ENCODE data around the gene PKP4. TPM values are rescaled to one million over a fixed set of nuclear protein-coding genes. Genes with fewer than 3 reads are reported as not detected.
A peak's percentile ranks its signal among the peaks of the same experiment; 100 is the strongest.

The PKP4 gene
- total RNA-seq, 1 experiment from 2014 or later = 67.7 TPM

DNA sequence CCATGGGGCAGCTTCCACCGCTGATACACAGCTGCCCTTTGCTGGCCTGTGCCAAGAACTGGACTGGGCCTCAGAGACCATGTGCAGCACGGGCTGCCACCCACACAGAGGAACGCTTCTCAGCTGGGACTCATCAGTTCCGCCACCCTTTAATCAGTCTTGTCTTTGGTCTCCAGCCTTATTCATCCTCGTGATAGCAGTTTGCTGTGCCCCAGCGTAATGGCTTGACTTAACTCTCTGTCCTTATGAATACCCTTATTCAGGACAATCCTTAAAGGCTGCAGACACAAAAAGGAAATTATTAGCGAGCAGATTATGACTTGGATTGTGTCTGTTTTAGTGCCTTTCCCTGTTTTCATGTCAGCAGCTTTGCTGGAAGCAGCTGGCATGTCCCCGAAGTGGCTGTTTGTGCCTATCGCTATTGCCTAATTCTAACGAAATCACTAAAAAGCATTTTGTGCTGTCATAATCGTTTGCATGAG is 229.5 kb downstream of the PKP4 start:
- Histone ChIP-seq H3K36me3 (ENCODE audit: insufficient read depth, low read length, poor library complexity, severe bottlenecking) (no peaks in the 10 kb centered on the region), H3K4me3 (ENCODE audit: low read depth, low read length, poor library complexity, severe bottlenecking) (no peak overlapping the region), H3K4me1 (ENCODE audit: insufficient read depth, low read length, poor library complexity, severe bottlenecking) (no peaks in the 10 kb centered on the region), H3K27ac (ENCODE audit: low read depth, low read length, poor library complexity, severe bottlenecking) (no peak overlapping the region), H3K9me3 (ENCODE audit: low read depth, low read length, poor library complexity, severe bottlenecking) (no peaks in the 10 kb centered on the region), H3K27me3 (replicated peaks; ENCODE audit: insufficient read depth, low read depth, low read length, poor library complexity) (no peaks in the 10 kb centered on the region)
- TF ChIP-seq, protein P1, sequence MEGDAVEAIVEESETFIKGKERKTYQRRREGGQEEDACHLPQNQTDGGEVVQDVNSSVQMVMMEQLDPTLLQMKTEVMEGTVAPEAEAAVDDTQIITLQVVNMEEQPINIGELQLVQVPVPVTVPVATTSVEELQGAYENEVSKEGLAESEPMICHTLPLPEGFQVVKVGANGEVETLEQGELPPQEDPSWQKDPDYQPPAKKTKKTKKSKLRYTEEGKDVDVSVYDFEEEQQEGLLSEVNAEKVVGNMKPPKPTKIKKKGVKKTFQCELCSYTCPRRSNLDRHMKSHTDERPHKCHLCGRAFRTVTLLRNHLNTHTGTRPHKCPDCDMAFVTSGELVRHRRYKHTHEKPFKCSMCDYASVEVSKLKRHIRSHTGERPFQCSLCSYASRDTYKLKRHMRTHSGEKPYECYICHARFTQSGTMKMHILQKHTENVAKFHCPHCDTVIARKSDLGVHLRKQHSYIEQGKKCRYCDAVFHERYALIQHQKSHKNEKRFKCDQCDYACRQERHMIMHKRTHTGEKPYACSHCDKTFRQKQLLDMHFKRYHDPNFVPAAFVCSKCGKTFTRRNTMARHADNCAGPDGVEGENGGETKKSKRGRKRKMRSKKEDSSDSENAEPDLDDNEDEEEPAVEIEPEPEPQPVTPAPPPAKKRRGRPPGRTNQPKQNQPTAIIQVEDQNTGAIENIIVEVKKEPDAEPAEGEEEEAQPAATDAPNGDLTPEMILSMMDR (conservative IDR thresholded peaks at IDR 0.05; ENCODE audit: low read depth, low read length) = no peak
- TF ChIP-seq EZH2 (IDR thresholded peaks at IDR 0.05; ENCODE audit: borderline replicate concordance, low read depth, low read length, poor library complexity, severe bottlenecking) = no peak
- CTCF ChIA-PET = no interaction called here
- POLR2A ChIA-PET (ENCODE audit: low non-redundant PET) = no interaction called here
- BruUV-seq (replicated peaks) = no TSS peak
- intact Hi-C loops (cut with micrococcal nuclease; ENCODE audit: unreplicated experiment) = no loop called here
- DNase-seq (ENCODE audit: low spot score) = peak; percentile 4

DNA sequence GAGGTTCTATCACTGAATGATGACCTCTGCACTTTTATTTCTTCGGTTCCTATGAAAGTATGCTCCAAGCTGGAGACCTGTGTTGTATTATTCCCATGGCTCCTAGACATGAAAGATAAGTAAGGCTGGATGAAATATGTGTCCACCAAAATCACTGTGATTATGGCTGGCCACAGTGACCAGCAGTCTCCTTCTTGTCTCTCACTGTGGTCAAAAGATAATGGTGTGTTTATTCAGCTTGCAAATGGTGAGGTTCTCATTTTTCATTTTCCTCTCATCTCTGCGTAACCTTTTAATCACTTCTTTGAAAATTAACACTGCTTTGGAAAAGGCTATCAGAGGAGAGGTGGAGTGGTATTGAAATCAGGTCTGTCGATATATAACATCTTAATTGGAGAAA is 230.6 kb downstream of the PKP4 start:
- Histone ChIP-seq H3K27ac (ENCODE audit: low read depth, low read length, poor library complexity, severe bottlenecking) (no peak overlapping the region), H3K27me3 (replicated peaks; ENCODE audit: insufficient read depth, low read depth, low read length, poor library complexity) (no peaks in the 10 kb centered on the region), H3K4me3 (ENCODE audit: low read depth, low read length, poor library complexity, severe bottlenecking) (no peak overlapping the region), H3K9me3 (ENCODE audit: low read depth, low read length, poor library complexity, severe bottlenecking) (no peaks in the 10 kb centered on the region), H3K36me3 (ENCODE audit: insufficient read depth, low read length, poor library complexity, severe bottlenecking) (no peaks in the 10 kb centered on the region), H3K4me1 (ENCODE audit: insufficient read depth, low read length, poor library complexity, severe bottlenecking) (no peaks in the 10 kb centered on the region)
- CTCF ChIA-PET = no interaction called here
- BruUV-seq (replicated peaks) = no TSS peak
- DNase-seq (ENCODE audit: low spot score) = no peak
- POLR2A ChIA-PET (ENCODE audit: low non-redundant PET) = no interaction called here
- TF ChIP-seq, protein P1 (conservative IDR thresholded peaks at IDR 0.05; ENCODE audit: low read depth, low read length) = no peak
- no peak for TF ChIP-seq EZH2 (IDR thresholded peaks at IDR 0.05; ENCODE audit: borderline replicate concordance, low read depth, low read length, poor library complexity, severe bottlenecking)
- intact Hi-C loops (cut with micrococcal nuclease; ENCODE audit: unreplicated experiment) = no loop called here

DNA sequence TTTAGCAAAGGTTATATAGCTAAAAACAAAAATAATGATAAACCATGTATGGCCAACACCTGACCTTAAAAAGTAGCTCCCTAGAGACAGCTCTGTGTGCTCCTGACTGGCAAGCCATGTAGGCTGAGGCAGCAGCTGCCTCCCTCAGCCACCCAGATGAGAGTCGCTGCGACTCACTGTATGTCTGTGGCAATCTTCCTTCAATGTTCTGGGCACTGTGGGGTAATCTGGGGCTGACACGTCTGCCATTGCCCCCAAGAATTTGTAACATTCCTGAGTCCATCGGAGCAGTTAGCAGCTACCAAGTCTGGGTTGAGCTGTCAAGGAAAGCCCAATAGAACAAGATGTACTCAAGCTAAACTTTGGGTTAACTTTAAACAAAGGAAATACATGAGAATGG is 232.0 kb downstream of the PKP4 start:
- H3K4me1 ChIP-seq (ENCODE audit: insufficient read depth, low read length, poor library complexity, severe bottlenecking) = no peaks in the 10 kb centered on the region
- CTCF ChIA-PET = no interaction called here
- intact Hi-C loops (cut with micrococcal nuclease; ENCODE audit: unreplicated experiment) = no loop called here

More for the DNA sequence above, 232.0 kb downstream of the PKP4 start:
- H3K4me3 ChIP-seq (ENCODE audit: low read depth, low read length, poor library complexity, severe bottlenecking) = no peak overlapping the region
- no peak for TF ChIP-seq EZH2 (IDR thresholded peaks at IDR 0.05; ENCODE audit: borderline replicate concordance, low read depth, low read length, poor library complexity, severe bottlenecking)
- TF ChIP-seq, protein P1 (conservative IDR thresholded peaks at IDR 0.05; ENCODE audit: low read depth, low read length) = no peak
- H3K27me3 ChIP-seq (replicated peaks; ENCODE audit: insufficient read depth, low read depth, low read length, poor library complexity) = no peaks in the 10 kb centered on the region
- POLR2A ChIA-PET (ENCODE audit: low non-redundant PET) = no interaction called here
- no peak overlapping the region for H3K27ac ChIP-seq (ENCODE audit: low read depth, low read length, poor library complexity, severe bottlenecking)
- no peaks in the 10 kb centered on the region for H3K9me3 ChIP-seq (ENCODE audit: low read depth, low read length, poor library complexity, severe bottlenecking)
- no peak for DNase-seq (ENCODE audit: low spot score)
- BruUV-seq (replicated peaks) = no TSS peak
- no peaks in the 10 kb centered on the region for H3K36me3 ChIP-seq (ENCODE audit: insufficient read depth, low read length, poor library complexity, severe bottlenecking)

Data from A673 (cell line).